ENCODE data around the gene NTHL1.
"Not testable (repeated sequence)": the region's sequence is repeated elsewhere in the genome, so short reads cannot be mapped to it uniquely, and the experiment has no call there.

GRCh38 chr16:2033909-2034695, 13.5 kb downstream of the NTHL1 start:
- not testable (repeated sequence) for TF ChIP-seq EZH2 (IDR thresholded peaks at IDR 0.05; ENCODE audit: insufficient read depth, low read length); CTCF (IDR thresholded peaks at IDR 0.05; ENCODE audit: insufficient read depth, low read depth, low read length)

Measured in astrocyte (in vitro differentiated cells and primary cell).